Osteocyte (in vitro differentiated cells): Measurements from ENCODE around the gene SPTLC1. TPM values are rescaled to one million over a fixed set of nuclear protein-coding genes. Genes with fewer than 3 reads are reported as not detected.

ENCODE experiments used
- DNase-seq: peaks from one replicate; pipeline ENCODE4 v3.0.0; 2021; ENCODE audit warnings: mixed read lengths; ENCODE audit not compliant: unreplicated experiment; ENCODE audit errors: extremely low spot score
- H3K27ac Mint-ChIP-seq: one replicate; pipeline ENCODE4 v1.8.0; 2021; ENCODE audit warnings: mild to moderate bottlenecking, mixed read lengths; ENCODE audit not compliant: unreplicated experiment
- H3K27me3 Mint-ChIP-seq: one replicate; pipeline ENCODE4 v1.8.0; 2021; ENCODE audit warnings: mixed read lengths; ENCODE audit not compliant: unreplicated experiment
- H3K36me3 Mint-ChIP-seq: one replicate; pipeline ENCODE4 v1.8.0; 2021; ENCODE audit warnings: mixed read lengths; ENCODE audit not compliant: unreplicated experiment
- H3K4me1 Mint-ChIP-seq: one replicate; pipeline ENCODE4 v1.8.0; 2021; ENCODE audit warnings: mixed read lengths; ENCODE audit not compliant: unreplicated experiment
- H3K4me3 Mint-ChIP-seq: one replicate; pipeline ENCODE4 v1.8.0; 2021; ENCODE audit warnings: mild to moderate bottlenecking, moderate library complexity, mixed read lengths; ENCODE audit not compliant: unreplicated experiment
- H3K9me3 Mint-ChIP-seq: one replicate; pipeline ENCODE4 v1.8.0; 2021; ENCODE audit warnings: mixed read lengths; ENCODE audit not compliant: unreplicated experiment
- total RNA-seq: library from RNA; stranded (reverse); gene quantifications from 2 replicates; pipeline ENCODE4 v1.2.1, GENCODE V29; 2021
- TF ChIP-seq, protein P1 (sequence below): fragments of 200-600 bp; sonication (generic); IDR thresholded peaks from 2 replicates; pipeline ENCODE4 v1.5.0; 2021; ENCODE audit warnings: antibody characterized with exemption, mild to moderate bottlenecking, moderate library complexity

SPTLC1 gene
- total RNA-seq, 1 donor from 2014 or later = 93.9 TPM

DNA sequence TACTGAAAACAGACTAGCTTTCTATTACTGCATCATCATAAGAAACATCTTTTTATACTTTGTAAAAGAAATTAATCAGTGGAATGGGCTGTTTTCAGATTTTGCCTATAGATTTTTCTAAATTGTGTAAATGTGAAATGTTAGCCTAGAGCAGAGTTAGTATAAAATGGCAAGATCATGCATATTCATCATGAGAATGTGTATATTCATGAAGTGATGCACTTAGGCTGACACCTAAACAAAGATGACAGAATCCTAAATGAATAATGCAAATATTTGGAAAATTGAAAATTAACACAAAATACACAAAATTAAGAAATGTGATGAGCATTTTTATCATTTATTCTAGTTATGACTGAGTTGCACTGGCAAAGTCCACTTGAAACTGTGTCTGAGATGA lies 57.2 kb downstream of the SPTLC1 start:
- no peak for DNase-seq
- TF ChIP-seq, protein P1, sequence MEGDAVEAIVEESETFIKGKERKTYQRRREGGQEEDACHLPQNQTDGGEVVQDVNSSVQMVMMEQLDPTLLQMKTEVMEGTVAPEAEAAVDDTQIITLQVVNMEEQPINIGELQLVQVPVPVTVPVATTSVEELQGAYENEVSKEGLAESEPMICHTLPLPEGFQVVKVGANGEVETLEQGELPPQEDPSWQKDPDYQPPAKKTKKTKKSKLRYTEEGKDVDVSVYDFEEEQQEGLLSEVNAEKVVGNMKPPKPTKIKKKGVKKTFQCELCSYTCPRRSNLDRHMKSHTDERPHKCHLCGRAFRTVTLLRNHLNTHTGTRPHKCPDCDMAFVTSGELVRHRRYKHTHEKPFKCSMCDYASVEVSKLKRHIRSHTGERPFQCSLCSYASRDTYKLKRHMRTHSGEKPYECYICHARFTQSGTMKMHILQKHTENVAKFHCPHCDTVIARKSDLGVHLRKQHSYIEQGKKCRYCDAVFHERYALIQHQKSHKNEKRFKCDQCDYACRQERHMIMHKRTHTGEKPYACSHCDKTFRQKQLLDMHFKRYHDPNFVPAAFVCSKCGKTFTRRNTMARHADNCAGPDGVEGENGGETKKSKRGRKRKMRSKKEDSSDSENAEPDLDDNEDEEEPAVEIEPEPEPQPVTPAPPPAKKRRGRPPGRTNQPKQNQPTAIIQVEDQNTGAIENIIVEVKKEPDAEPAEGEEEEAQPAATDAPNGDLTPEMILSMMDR = no peak
- H3K27me3 Mint-ChIP-seq = no peaks in the 10 kb centered on the region
- peaks cover 25% of the 10 kb centered on the region for H3K9me3 Mint-ChIP-seq
- H3K36me3 Mint-ChIP-seq = peaks cover 60% of the 10 kb centered on the region
- no peak overlapping the region for H3K4me3 Mint-ChIP-seq
- H3K27ac Mint-ChIP-seq = no peak overlapping the region
- peaks cover 19% of the 10 kb centered on the region for H3K4me1 Mint-ChIP-seq

DNA sequence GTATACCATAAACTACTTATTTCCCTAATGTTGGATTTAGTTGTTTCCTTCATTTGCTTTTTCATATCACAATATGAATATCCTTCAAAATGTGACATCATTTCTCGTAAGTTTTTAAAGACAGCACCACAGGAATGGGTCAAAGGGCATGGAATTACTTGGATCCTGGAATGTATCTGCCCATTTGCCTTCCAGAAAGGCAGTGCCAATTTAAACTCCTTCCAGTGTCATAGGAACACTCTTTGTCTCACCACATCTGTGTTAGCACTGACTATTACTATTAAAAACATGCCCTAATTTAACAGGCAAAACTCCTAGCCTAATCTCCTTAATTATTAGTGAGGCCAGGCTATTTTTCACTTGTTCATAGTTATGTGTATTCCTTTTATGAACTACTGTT lies 58.0 kb downstream of the SPTLC1 start:
- DNase-seq = no peak
- Mint-ChIP-seq H3K4me1 (peaks cover 17% of the 10 kb centered on the region), H3K27me3 (no peaks in the 10 kb centered on the region), H3K27ac (peak overlapping the region; percentile 56), H3K4me3 (no peak overlapping the region), H3K36me3 (peaks cover 58% of the 10 kb centered on the region), H3K9me3 (peaks cover 18% of the 10 kb centered on the region)
- TF ChIP-seq, protein P1 = no peak

DNA sequence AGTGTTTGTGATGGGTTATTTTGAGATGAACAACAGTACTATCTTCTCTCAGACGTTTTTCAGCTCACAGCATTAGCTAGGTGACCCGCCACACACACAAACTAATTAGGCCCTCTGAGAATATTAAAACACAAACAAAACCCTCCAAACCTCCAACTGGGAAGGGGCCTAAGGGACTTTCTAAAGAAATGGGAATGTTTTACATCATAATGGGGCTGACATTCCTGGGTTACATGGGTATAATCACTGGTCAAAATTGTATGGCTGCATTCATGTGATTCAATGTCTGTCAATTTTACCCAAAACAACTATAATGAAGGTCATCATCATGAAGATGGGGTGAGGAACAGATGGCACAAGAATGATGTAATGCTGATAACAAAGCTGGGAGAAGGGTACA lies 59.6 kb downstream of the SPTLC1 start:
- no peak for DNase-seq
- H3K36me3 Mint-ChIP-seq = peaks cover 50% of the 10 kb centered on the region
- H3K27ac Mint-ChIP-seq = no peak overlapping the region
- no peak overlapping the region for H3K4me3 Mint-ChIP-seq
- H3K9me3 Mint-ChIP-seq = peaks cover 10% of the 10 kb centered on the region
- H3K27me3 Mint-ChIP-seq = no peaks in the 10 kb centered on the region
- H3K4me1 Mint-ChIP-seq = peaks cover 17% of the 10 kb centered on the region
- TF ChIP-seq, protein P1 = no peak

DNA sequence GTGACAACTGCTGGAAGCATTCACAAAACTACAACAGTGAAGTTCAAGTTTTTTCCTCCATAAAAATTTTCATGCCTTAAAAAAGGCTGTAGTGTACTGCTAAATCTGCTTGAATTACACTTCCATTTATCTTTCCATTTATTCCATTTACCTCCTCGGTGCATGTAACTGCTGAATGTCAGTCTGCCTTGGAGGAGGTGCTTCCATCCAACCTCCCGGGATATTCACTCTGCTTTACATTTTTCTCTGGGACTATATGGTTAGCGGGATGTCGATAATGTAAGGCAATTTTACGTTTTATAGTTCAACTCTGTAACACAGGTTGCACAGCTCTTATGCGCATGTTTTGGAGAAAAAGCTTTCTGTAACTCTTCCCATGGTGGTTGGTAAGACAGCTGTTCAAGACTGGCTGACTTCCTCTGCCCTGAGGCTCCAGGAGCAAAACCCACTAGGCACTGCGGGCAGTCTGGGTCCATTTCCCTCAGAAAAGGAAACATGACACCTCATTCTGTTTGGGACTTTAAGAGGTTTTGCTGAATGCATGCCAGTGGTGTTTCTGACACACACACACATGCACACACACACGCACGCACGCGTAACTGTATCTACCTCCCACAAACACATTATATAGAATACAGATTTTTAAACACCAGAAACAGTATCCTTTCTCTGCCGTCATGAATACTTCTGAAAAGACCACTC lies 66.1 kb downstream of the SPTLC1 start:
- peak overlapping the region; percentile 80 for H3K27ac Mint-ChIP-seq
- TF ChIP-seq, protein P1 = no peak
- peak overlapping the region; percentile 53 for H3K4me3 Mint-ChIP-seq
- H3K36me3 Mint-ChIP-seq = peaks cover 49% of the 10 kb centered on the region
- DNase-seq = no peak
- H3K9me3 Mint-ChIP-seq = peaks cover 10% of the 10 kb centered on the region
- H3K4me1 Mint-ChIP-seq = peaks cover 25% of the 10 kb centered on the region
- no peaks in the 10 kb centered on the region for H3K27me3 Mint-ChIP-seq

DNA sequence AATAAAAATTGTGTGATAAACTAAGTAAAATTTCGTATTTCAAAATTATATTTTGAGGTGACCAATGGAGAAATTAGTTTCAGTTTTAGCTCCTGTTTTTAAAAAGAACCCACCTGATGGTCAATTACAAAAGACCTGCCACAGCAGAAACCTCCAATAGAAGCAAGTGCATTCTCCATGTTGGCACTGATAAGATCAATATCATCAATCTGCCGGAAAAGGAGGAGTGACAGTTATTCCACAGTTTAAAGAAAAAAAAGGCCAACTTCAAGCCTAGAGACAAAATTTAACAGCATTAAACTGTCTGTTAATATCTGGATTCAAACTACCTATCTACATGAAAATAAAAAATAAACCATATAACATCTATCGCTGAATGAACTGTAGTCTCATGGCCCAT lies 67.7 kb downstream of the SPTLC1 start:
- peak overlapping the region; percentile 27 for H3K27ac Mint-ChIP-seq
- no peaks in the 10 kb centered on the region for H3K27me3 Mint-ChIP-seq
- DNase-seq = no peak
- peaks cover 54% of the 10 kb centered on the region for H3K36me3 Mint-ChIP-seq
- TF ChIP-seq, protein P1 = no peak
- H3K4me1 Mint-ChIP-seq = peaks cover 25% of the 10 kb centered on the region
- H3K4me3 Mint-ChIP-seq = no peak overlapping the region
- H3K9me3 Mint-ChIP-seq = peaks cover 26% of the 10 kb centered on the region
